Peyer's patch (tissue), 4 donors: Measurements from ENCODE around the gene KCNH6.

ENCODE experiments used
- CTCF ChIP-seq, 6 experiments: fragments of 450-650 bp in 4 of 6; fragments of 200-600 bp in 2 of 6; sonication (generic) in 1 of 6; IDR thresholded peaks; one replicate each; pipeline ENCODE4 v1.5.1; 2017 to 2019; ENCODE audit warnings: antibody characterized with exemption in 6 of 6, mild to moderate bottlenecking in 3 of 6, moderate library complexity in 1 of 6
- POLR2A ChIP-seq, 2 donors: fragments of 450-650 bp; IDR thresholded peaks; one replicate each; pipeline ENCODE4 v1.5.1; 2017; ENCODE audit warnings: antibody characterized with exemption in 2 of 2, mild to moderate bottlenecking in 2 of 2, moderate library complexity in 2 of 2

- TF ChIP-seq POLR2A (IDR thresholded peaks at IDR 0.05) (peak; percentile 22 to 72), CTCF (IDR thresholded peaks at IDR 0.05) (peak in 1 of 6 experiments; percentile 4)
Observed at GRCh38 chr17:63549946-63550816, 27.0 kb downstream of the KCNH6 start, which contains the start of gene DCAF7.
